HG03354 (cell line): ENCODE results near the gene C6orf89.

ENCODE experiments used
- ATAC-seq: cut with Tn5 transposase; IDR thresholded peaks from one replicate; pipeline ENCODE4 v1.9.1; 2021; ENCODE audit warnings: mild to moderate bottlenecking; ENCODE audit not compliant: unreplicated experiment, poor library complexity, severe bottlenecking

The C6orf89 gene

GRCh38 chr6:36851626-36852025 is 34.1 kb upstream of the C6orf89 start:
- ATAC-seq, result no peak

GRCh38 chr6:36852481-36853147 is 33.1 kb upstream of the C6orf89 start:
- no peak for ATAC-seq

GRCh38 chr6:36853325-36853724 is 32.4 kb upstream of the C6orf89 start:
- no peak for ATAC-seq

- ATAC-seq, result no peak
Measured at GRCh38 chr6:36855750-36856149, 30.0 kb upstream of the C6orf89 start.

GRCh38 chr6:36856277-36856676 is 29.5 kb upstream of the C6orf89 start:
- ATAC-seq, result no peak

GRCh38 chr6:36857325-36857724 is 28.4 kb upstream of the C6orf89 start:
- ATAC-seq, result no peak

- no peak for ATAC-seq
Measured at GRCh38 chr6:36858407-36858981, 27.3 kb upstream of the C6orf89 start.

- no peak for ATAC-seq
Measured at GRCh38 chr6:36860126-36860525, 25.6 kb upstream of the C6orf89 start.

- no peak for ATAC-seq
Measured at GRCh38 chr6:36862164-36862847, 23.4 kb upstream of the C6orf89 start.

- ATAC-seq, result no peak
Measured at GRCh38 chr6:36862848-36863382, 22.8 kb upstream of the C6orf89 start.

- no peak for ATAC-seq
Measured at GRCh38 chr6:36863670-36864540, 21.8 kb upstream of the C6orf89 start.

GRCh38 chr6:36865835-36866234 is 19.9 kb upstream of the C6orf89 start:
- ATAC-seq, result no peak

- ATAC-seq, result no peak
Measured at GRCh38 chr6:36867471-36868224, 18.1 kb upstream of the C6orf89 start.

GRCh38 chr6:36871686-36872085 is 14.1 kb upstream of the C6orf89 start:
- no peak for ATAC-seq

- no peak for ATAC-seq
Measured at GRCh38 chr6:36873115-36873514, 12.6 kb upstream of the C6orf89 start.

- ATAC-seq, result no peak
Measured at GRCh38 chr6:36873612-36874442, 11.9 kb upstream of the C6orf89 start.

GRCh38 chr6:36874443-36875249 is 11.1 kb upstream of the C6orf89 start, which contains the start of gene PPIL1:
TSS of gene PPIL1 (minus strand) at chr6:36874803. CDS start at chr6:36874772, 31 bp downstream.
- peak; percentile 85 for ATAC-seq

- no peak for ATAC-seq
Measured at GRCh38 chr6:36875250-36875633, 10.5 kb upstream of the C6orf89 start.
